GM23248 (cell line): Measurements from ENCODE around the gene MICAL2. TPM values are rescaled to one million over a fixed set of nuclear protein-coding genes. Genes with fewer than 3 reads are reported as not detected.

Source experiments
- DNase-seq: peaks from one replicate; pipeline ENCODE4 v3.0.0-alpha.2; 2015
- H2AFZ ChIP-seq: fragments of 200-600 bp; sonication (generic); 2 replicates; pipeline ENCODE4 v1.6.1; 2016; ENCODE audit warnings: antibody characterized with exemption
- H3F3A ChIP-seq: fragments of 200-600 bp; sonication (generic); 2 replicates; pipeline ENCODE4 v1.6.1; 2016; ENCODE audit warnings: mild to moderate bottlenecking, antibody characterized with exemption, mixed run types; ENCODE audit not compliant: insufficient read depth
- H3K27ac ChIP-seq: fragments of 200-600 bp; sonication (generic); 2 replicates; pipeline ENCODE4 v1.5.1; 2016; ENCODE audit warnings: mild to moderate bottlenecking
- H3K27me3 ChIP-seq: fragments of 200-600 bp; sonication (generic); replicated peaks from 2 replicates; pipeline ENCODE4 v1.6.1; 2016; ENCODE audit warnings: mild to moderate bottlenecking; ENCODE audit not compliant: insufficient read depth
- H3K36me3 ChIP-seq: fragments of 200-600 bp; sonication (generic); 2 replicates; pipeline ENCODE4 v1.6.1; 2016; ENCODE audit warnings: low read depth, mild to moderate bottlenecking
- H3K4me1 ChIP-seq: fragments of 200-600 bp; sonication (generic); 2 replicates; pipeline ENCODE4 v1.6.1; 2016; ENCODE audit warnings: mild to moderate bottlenecking; ENCODE audit not compliant: insufficient read depth
- H3K4me2 ChIP-seq: fragments of 200-600 bp; sonication (generic); one replicate; pipeline ENCODE4 v1.6.1; 2016; ENCODE audit warnings: mild to moderate bottlenecking; ENCODE audit not compliant: unreplicated experiment
- H3K4me3 ChIP-seq: fragments of 200-600 bp; sonication (generic); 2 replicates; pipeline ENCODE4 v1.5.1; 2016; ENCODE audit warnings: mild to moderate bottlenecking
- H3K79me2 ChIP-seq: fragments of 200-600 bp; sonication (generic); 2 replicates; pipeline ENCODE4 v1.6.1; 2016; ENCODE audit warnings: mild to moderate bottlenecking; ENCODE audit not compliant: insufficient read depth
- H3K9ac ChIP-seq: fragments of 200-600 bp; sonication (generic); 2 replicates; pipeline ENCODE4 v1.6.1; 2016; ENCODE audit warnings: mild to moderate bottlenecking
- H3K9me2 ChIP-seq: fragments of 200-600 bp; sonication (generic); 2 replicates; pipeline ENCODE4 v1.6.1; 2016; ENCODE audit warnings: mixed run types, mild to moderate bottlenecking, moderate library complexity; ENCODE audit not compliant: insufficient read depth
- H3K9me3 ChIP-seq: fragments of 200-600 bp; sonication (generic); one replicate; pipeline ENCODE4 v1.6.1; 2017; ENCODE audit warnings: low read depth
- H4K20me1 ChIP-seq: fragments of 200-600 bp; sonication (generic); 2 replicates; pipeline ENCODE4 v1.6.0; 2016; ENCODE audit not compliant: insufficient read depth
- EZH2 ChIP-seq: fragments of 200-600 bp; sonication (generic); IDR thresholded peaks from 2 replicates; pipeline ENCODE4 v1.6.1; 2018; ENCODE audit warnings: antibody characterized with exemption, mild to moderate bottlenecking; ENCODE audit not compliant: insufficient read depth, poor library complexity, severe bottlenecking
- EZH2phosphoT487 ChIP-seq: fragments of 200-600 bp; sonication (generic); IDR thresholded peaks from 2 replicates; pipeline ENCODE4 v1.6.1; 2018; ENCODE audit warnings: antibody characterized with exemption, moderate library complexity, mild to moderate bottlenecking, low read depth; ENCODE audit not compliant: insufficient read depth
- WGBS, 2 experiments: methylation state at CpG; one replicate each; pipeline ENCODE4 v1.1.6; 2015 to 2017; ENCODE audit warnings: low lambda C conversion rate in 2 of 2, low coverage in 1 of 2; ENCODE audit errors: missing lambda C conversion rate in 2 of 2; 5-methylcytosine and 5-hydroxymethylcytosine counted together
- in situ Hi-C: fragments of 300-500 bp; cut with MboI; formaldehyde crosslinking; loops from 2 replicates; pipeline ENCODE4 v1.15.0; 2020
- polyA plus RNA-seq: library from polyadenylated mRNA; unstranded; fragments of >200 nt; fragmentation: Nextera tagmentation; extraction: Ambion mirVana; gene quantifications from 2 replicates; pipeline ENCODE4 v1.2.1, GENCODE V29; 2016
- total RNA-seq: library from RNA; depleted of rRNA; stranded (reverse); fragments of >200 nt; shearing (Covaris generic); gene quantifications from 2 replicates; pipeline ENCODE4 v1.2.3, GENCODE V29; 2014

Gene MICAL2
- total and polyA plus RNA-seq, 2 experiments from 2014 or later = 83.3 to 158 TPM

GRCh38 chr11:12113294-12113693 lies 2.9 kb downstream of the MICAL2 start:
- H3K4me2 ChIP-seq = peak overlapping the region; percentile 91
- TF ChIP-seq EZH2 (no peak), EZH2phosphoT487 (no peak)
- H3K27ac ChIP-seq = no peak overlapping the region
- H2AFZ ChIP-seq = no peak overlapping the region
- H4K20me1 ChIP-seq = no peaks in the 10 kb centered on the region
- 95 to 96% methylated on average over 8 of the region's 8 CpGs for WGBS, 2 experiments
- no peaks in the 10 kb centered on the region for H3K9me2 ChIP-seq
- H3K9me3 ChIP-seq = no peaks in the 10 kb centered on the region
- H3K4me1 ChIP-seq = peaks cover 24% of the 10 kb centered on the region
- DNase-seq = no peak
- H3F3A ChIP-seq = no peaks in the 10 kb centered on the region
- H3K27me3 ChIP-seq = no peaks in the 10 kb centered on the region
- peak overlapping the region; percentile 89; the same call in 1 of the 2 replicates for H3K9ac ChIP-seq
- H3K36me3 ChIP-seq = 0 out of 2 replicates have a peak, but pooled peaks cover 10% of the 10 kb centered on the region
- in situ Hi-C loops = no loop called here
- peak overlapping the region; percentile 91 for H3K4me3 ChIP-seq
- H3K79me2 ChIP-seq = peaks cover 77% of the 10 kb centered on the region

GRCh38 chr11:12114193-12115033 lies 4.0 kb downstream of the MICAL2 start:
- Histone ChIP-seq H3K4me3 (no peak overlapping the region), H3K79me2 (peaks cover 88% of the 10 kb centered on the region), H3K9me3 (no peaks in the 10 kb centered on the region), H3F3A (no peaks in the 10 kb centered on the region; the same call in 1 of the 2 replicates), H4K20me1 (no peaks in the 10 kb centered on the region), H3K4me1 (peaks cover 24% of the 10 kb centered on the region), H3K4me2 (no peak overlapping the region), H3K27ac (no peak overlapping the region), H2AFZ (no peak overlapping the region), H3K36me3 (0 out of 2 replicates have a peak, but pooled peaks cover 10% of the 10 kb centered on the region), H3K27me3 (no peaks in the 10 kb centered on the region), H3K9ac (no peak overlapping the region), H3K9me2 (no peaks in the 10 kb centered on the region)
- WGBS, 2 experiments = 87 to 88% methylated on average over 21 of the region's 21 CpGs
- no peak for DNase-seq
- TF ChIP-seq EZH2 (no peak), EZH2phosphoT487 (no peak)
- in situ Hi-C loops = no loop called here

- 0 out of 2 replicates have a peak, but pooled peaks cover 10% of the 10 kb centered on the region for H3K36me3 ChIP-seq
- no peak overlapping the region for H2AFZ ChIP-seq
- H3K9me2 ChIP-seq = no peaks in the 10 kb centered on the region
- H3F3A ChIP-seq = peaks cover 8% of the 10 kb centered on the region
- no peak overlapping the region for H3K9ac ChIP-seq
- no peak overlapping the region for H3K27ac ChIP-seq
- TF ChIP-seq EZH2phosphoT487 (no peak), EZH2 (no peak)
- DNase-seq = no peak
- no peak overlapping the region for H3K4me2 ChIP-seq
- H3K27me3 ChIP-seq = no peaks in the 10 kb centered on the region
- in situ Hi-C loops = no loop called here
- H3K4me3 ChIP-seq = no peak overlapping the region
- H3K9me3 ChIP-seq = no peaks in the 10 kb centered on the region
- peaks cover 27% of the 10 kb centered on the region for H3K4me1 ChIP-seq
- peaks cover 100% of the 10 kb centered on the region for H3K79me2 ChIP-seq
- 92 to 96% methylated on average over 9 of the region's 9 CpGs for WGBS, 2 experiments
- H4K20me1 ChIP-seq = no peaks in the 10 kb centered on the region
These were observed 6.1 kb downstream of the MICAL2 start for GRCh38 chr11:12116425-12117032.

- peaks cover 20% of the 10 kb centered on the region for H3K4me1 ChIP-seq
- H2AFZ ChIP-seq = no peak overlapping the region
- peaks cover 100% of the 10 kb centered on the region for H3K79me2 ChIP-seq
- in situ Hi-C loops = no loop called here
- H3K27ac ChIP-seq = no peak overlapping the region
- H4K20me1 ChIP-seq = no peaks in the 10 kb centered on the region
- H3K36me3 ChIP-seq = 0 out of 2 replicates have a peak, but pooled peaks cover 10% of the 10 kb centered on the region
- H3K27me3 ChIP-seq = no peaks in the 10 kb centered on the region
- no peak overlapping the region for H3K4me3 ChIP-seq
- TF ChIP-seq EZH2 (no peak), EZH2phosphoT487 (no peak)
- H3K9me3 ChIP-seq = no peaks in the 10 kb centered on the region
- no peak overlapping the region for H3K9ac ChIP-seq
- no peak for DNase-seq
- no peaks in the 10 kb centered on the region for H3K9me2 ChIP-seq
- 77 to 79% methylated on average over 4 of the region's 4 CpGs for WGBS, 2 experiments
- H3K4me2 ChIP-seq = no peak overlapping the region
- peaks cover 13% of the 10 kb centered on the region for H3F3A ChIP-seq
These were observed 6.8 kb downstream of the MICAL2 start for GRCh38 chr11:12117200-12117599.
